Upper lobe of left lung (tissue), 4 donors: ENCODE data around the gene TUT7.
A peak's percentile ranks its signal among the peaks of the same experiment; 100 is the strongest.

Experiments used
- POLR2A ChIP-seq, 4 donors: fragments of 450-650 bp; IDR thresholded peaks; one replicate each; pipeline ENCODE4 v1.5.1; 2016 to 2017; ENCODE audit warnings: antibody characterized with exemption in 4 of 4, mild to moderate bottlenecking in 2 of 4
- POLR2AphosphoS5 ChIP-seq, 2 donors: sonication (generic); formaldehyde crosslinking; IDR thresholded peaks; one replicate each; pipeline ENCODE4 v1.5.1; 2017; ENCODE audit warnings: antibody characterized with exemption in 2 of 2
- TF ChIP-seq, protein P1 (sequence below), 6 experiments: fragments of 450-650 bp in 4 of 6; fragments of 200-600 bp in 2 of 6; sonication (generic) in 2 of 6; IDR thresholded peaks; one replicate each; pipeline ENCODE4 v1.5.1; 2016 to 2019; ENCODE audit warnings: antibody characterized with exemption in 6 of 6

DNA sequence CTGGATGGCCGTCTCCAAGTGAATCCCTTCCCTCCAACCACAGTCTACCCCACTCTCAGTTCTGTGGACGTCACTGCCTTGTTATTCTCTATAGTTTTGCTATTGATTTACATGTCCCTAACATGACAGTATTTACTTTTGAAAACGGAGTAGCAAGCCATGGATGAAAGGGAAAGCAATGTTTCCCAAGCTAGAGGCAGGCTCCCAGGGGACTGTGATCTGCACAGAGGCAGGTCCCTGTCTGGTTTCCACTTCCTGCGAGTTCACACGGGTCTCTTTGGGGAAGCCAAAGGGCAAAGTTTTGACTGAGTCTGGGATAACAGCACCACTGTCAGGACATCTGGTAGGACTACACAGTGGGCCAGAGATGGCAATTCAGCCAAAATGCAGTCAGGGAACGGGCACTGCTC lies 107.5 kb downstream of the TUT7 start:
- TF ChIP-seq POLR2A (IDR thresholded peaks at IDR 0.05) (no peak), POLR2AphosphoS5 (IDR thresholded peaks at IDR 0.05) (peak in 1 of 2 donors; percentile 20)
- TF ChIP-seq, protein P1, sequence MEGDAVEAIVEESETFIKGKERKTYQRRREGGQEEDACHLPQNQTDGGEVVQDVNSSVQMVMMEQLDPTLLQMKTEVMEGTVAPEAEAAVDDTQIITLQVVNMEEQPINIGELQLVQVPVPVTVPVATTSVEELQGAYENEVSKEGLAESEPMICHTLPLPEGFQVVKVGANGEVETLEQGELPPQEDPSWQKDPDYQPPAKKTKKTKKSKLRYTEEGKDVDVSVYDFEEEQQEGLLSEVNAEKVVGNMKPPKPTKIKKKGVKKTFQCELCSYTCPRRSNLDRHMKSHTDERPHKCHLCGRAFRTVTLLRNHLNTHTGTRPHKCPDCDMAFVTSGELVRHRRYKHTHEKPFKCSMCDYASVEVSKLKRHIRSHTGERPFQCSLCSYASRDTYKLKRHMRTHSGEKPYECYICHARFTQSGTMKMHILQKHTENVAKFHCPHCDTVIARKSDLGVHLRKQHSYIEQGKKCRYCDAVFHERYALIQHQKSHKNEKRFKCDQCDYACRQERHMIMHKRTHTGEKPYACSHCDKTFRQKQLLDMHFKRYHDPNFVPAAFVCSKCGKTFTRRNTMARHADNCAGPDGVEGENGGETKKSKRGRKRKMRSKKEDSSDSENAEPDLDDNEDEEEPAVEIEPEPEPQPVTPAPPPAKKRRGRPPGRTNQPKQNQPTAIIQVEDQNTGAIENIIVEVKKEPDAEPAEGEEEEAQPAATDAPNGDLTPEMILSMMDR (IDR thresholded peaks at IDR 0.05), result no peak
